Neural cell (in vitro differentiated cells): ENCODE data around the gene PCBP4. TPM values are rescaled to one million over a fixed set of nuclear protein-coding genes. Genes with fewer than 3 reads are reported as not detected.

Experiments used
- H2AFZ ChIP-seq: fragments of 200-600, 300-800 bp; sonication (generic), shearing (Covaris generic); 2 replicates; pipeline ENCODE4 v1.6.0; 2014; ENCODE audit warnings: low read depth, mild to moderate bottlenecking, antibody characterized with exemption, low read length, moderate library complexity
- H3F3A ChIP-seq: fragments of 200-600 bp; shearing (Covaris generic); 2 replicates; pipeline ENCODE4 v1.6.1; 2016; ENCODE audit warnings: mild to moderate bottlenecking, moderate library complexity, mixed read lengths, antibody characterized with exemption, low read length; ENCODE audit not compliant: insufficient read depth, poor library complexity, severe bottlenecking
- H3K27ac ChIP-seq: fragments of 200-600, 300-800 bp; sonication (generic), shearing (Covaris generic); 2 replicates; pipeline ENCODE4 v1.5.1; 2014; ENCODE audit warnings: mild to moderate bottlenecking, low read length, moderate library complexity
- H3K27me3 ChIP-seq: fragments of 300-800, 200-600 bp; sonication (generic), shearing (Covaris generic); 2 replicates; pipeline ENCODE4 v1.6.0; 2014; ENCODE audit warnings: mild to moderate bottlenecking, low read depth, low read length, moderate library complexity; ENCODE audit not compliant: insufficient read depth
- H3K36me3 ChIP-seq: fragments of 300-800, 200-600 bp; sonication (generic), shearing (Covaris generic); 2 replicates; pipeline ENCODE4 v1.5.1; 2014; ENCODE audit warnings: mild to moderate bottlenecking, antibody characterized with exemption, low read length, moderate library complexity; ENCODE audit not compliant: insufficient read depth
- H3K4me2 ChIP-seq: fragments of 300-800, 200-600 bp; sonication (generic), shearing (Covaris generic); 2 replicates; pipeline ENCODE4 v1.6.0; 2014; ENCODE audit warnings: mild to moderate bottlenecking, low read length
- H3K4me3 ChIP-seq: fragments of 300-800, 200-600 bp; sonication (generic), shearing (Covaris generic); 2 replicates; pipeline ENCODE4 v1.5.1; 2014; ENCODE audit warnings: mild to moderate bottlenecking, low read length, moderate library complexity
- H3K79me2 ChIP-seq: fragments of 200-600 bp; shearing (Covaris generic); replicated peaks from 2 replicates; pipeline ENCODE4 v1.6.0; 2014; ENCODE audit warnings: mild to moderate bottlenecking, low read length, moderate library complexity; ENCODE audit not compliant: insufficient read depth
- H3K9ac ChIP-seq: fragments of 300-800, 200-600 bp; sonication (generic), shearing (Covaris generic); 2 replicates; pipeline ENCODE4 v1.6.1; 2016; ENCODE audit warnings: mild to moderate bottlenecking, low read length, mixed read lengths
- H3K9me2 ChIP-seq: fragments of 200-600 bp; shearing (Covaris generic); 2 replicates; pipeline ENCODE4 v1.6.1; 2016; ENCODE audit warnings: mild to moderate bottlenecking, low read length, mixed read lengths; ENCODE audit not compliant: insufficient read depth
- H3K9me3 ChIP-seq: fragments of 200-600, 300-800 bp; sonication (generic), shearing (Covaris generic); 2 replicates; pipeline ENCODE4 v1.6.1; 2016; ENCODE audit warnings: mild to moderate bottlenecking, mixed run types, low read length, moderate library complexity, mixed read lengths
- H4K20me1 ChIP-seq: fragments of 200-600 bp; shearing (Covaris generic); 2 replicates; pipeline ENCODE4 v1.6.1; 2016; ENCODE audit warnings: mild to moderate bottlenecking, mixed run types; ENCODE audit not compliant: insufficient read depth
- EP300 ChIP-seq: fragments of 450-650 bp; conservative IDR thresholded peaks from 2 replicates; pipeline ENCODE4 v1.6.1; 2014; ENCODE audit warnings: antibody characterized with exemption, mild to moderate bottlenecking, moderate library complexity; ENCODE audit not compliant: poor library complexity, severe bottlenecking
- EZH2 ChIP-seq: fragments of 200-600, 300-800 bp; shearing (Covaris generic), sonication (generic); IDR thresholded peaks from 2 replicates; pipeline ENCODE4 v1.6.1; 2014; ENCODE audit warnings: antibody characterized with exemption, low read length, borderline replicate concordance, mild to moderate bottlenecking; ENCODE audit not compliant: insufficient read depth, poor library complexity, severe bottlenecking
- MXI1 ChIP-seq: fragments of 450-650 bp; conservative IDR thresholded peaks from 2 replicates; pipeline ENCODE4 v1.6.1; 2014; ENCODE audit warnings: antibody characterized with exemption, mild to moderate bottlenecking; ENCODE audit not compliant: poor library complexity, severe bottlenecking
- POLR2AphosphoS5 ChIP-seq: IDR thresholded peaks from 2 replicates; pipeline ENCODE4 v1.6.1; 2012
- RAD21 ChIP-seq: fragments of 450-650 bp; conservative IDR thresholded peaks from 2 replicates; pipeline ENCODE4 v1.6.1; 2014; ENCODE audit warnings: antibody characterized with exemption, mild to moderate bottlenecking, moderate library complexity
- SMC3 ChIP-seq: fragments of 450-650 bp; conservative IDR thresholded peaks from 2 replicates; pipeline ENCODE4 v1.6.1; 2014; ENCODE audit warnings: antibody characterized with exemption, mild to moderate bottlenecking, moderate library complexity; ENCODE audit not compliant: poor library complexity
- TAF1 ChIP-seq: IDR thresholded peaks from 2 replicates; pipeline ENCODE4 v1.6.1; 2012; ENCODE audit warnings: low read depth
- polyA plus RNA-seq: library from polyadenylated mRNA; depleted of rRNA; stranded (reverse); fragments of >200 nt; gene quantifications from 2 replicates; pipeline ENCODE4 v1.2.3, GENCODE V29; 2014
- TF ChIP-seq, protein P1 (sequence below): fragments of 450-650 bp; IDR thresholded peaks from 2 replicates; pipeline ENCODE4 v1.5.1; 2014; ENCODE audit warnings: antibody characterized with exemption, mild to moderate bottlenecking, moderate library complexity; ENCODE audit not compliant: poor library complexity, severe bottlenecking
- TF ChIP-seq, protein P2 (sequence below): IDR thresholded peaks from 2 replicates; pipeline ENCODE4 v1.6.1; 2012; ENCODE audit warnings: borderline replicate concordance

The PCBP4 gene
- polyA plus RNA-seq, 1 donor from 2014 or later, result 251 TPM

DNA sequence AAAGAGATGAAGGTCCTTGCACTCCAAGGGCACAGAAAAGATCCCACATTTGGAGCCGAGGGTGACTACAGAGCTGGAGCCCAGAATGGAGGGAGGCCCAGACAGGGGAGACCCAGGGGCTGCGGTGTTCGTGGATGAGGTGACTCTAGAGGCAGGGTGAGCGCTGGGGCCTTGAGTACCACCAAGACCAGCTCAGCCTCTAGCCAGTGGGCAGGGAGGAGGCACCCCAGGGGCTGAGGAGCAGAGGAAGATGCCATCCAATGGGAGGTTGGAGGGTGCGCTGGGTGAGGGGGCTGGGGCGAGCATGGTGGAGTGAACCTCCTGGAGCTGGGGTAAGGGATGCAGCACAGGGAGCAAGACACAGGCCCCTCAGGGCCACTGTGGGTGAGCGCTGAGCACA lies 38.8 kb downstream of the PCBP4 start:
- TF ChIP-seq MXI1 (no peak), RAD21 (no peak), SMC3 (no peak), EZH2 (no peak), POLR2AphosphoS5 (no peak), TAF1 (no peak), EP300 (no peak)
- TF ChIP-seq, protein P1, sequence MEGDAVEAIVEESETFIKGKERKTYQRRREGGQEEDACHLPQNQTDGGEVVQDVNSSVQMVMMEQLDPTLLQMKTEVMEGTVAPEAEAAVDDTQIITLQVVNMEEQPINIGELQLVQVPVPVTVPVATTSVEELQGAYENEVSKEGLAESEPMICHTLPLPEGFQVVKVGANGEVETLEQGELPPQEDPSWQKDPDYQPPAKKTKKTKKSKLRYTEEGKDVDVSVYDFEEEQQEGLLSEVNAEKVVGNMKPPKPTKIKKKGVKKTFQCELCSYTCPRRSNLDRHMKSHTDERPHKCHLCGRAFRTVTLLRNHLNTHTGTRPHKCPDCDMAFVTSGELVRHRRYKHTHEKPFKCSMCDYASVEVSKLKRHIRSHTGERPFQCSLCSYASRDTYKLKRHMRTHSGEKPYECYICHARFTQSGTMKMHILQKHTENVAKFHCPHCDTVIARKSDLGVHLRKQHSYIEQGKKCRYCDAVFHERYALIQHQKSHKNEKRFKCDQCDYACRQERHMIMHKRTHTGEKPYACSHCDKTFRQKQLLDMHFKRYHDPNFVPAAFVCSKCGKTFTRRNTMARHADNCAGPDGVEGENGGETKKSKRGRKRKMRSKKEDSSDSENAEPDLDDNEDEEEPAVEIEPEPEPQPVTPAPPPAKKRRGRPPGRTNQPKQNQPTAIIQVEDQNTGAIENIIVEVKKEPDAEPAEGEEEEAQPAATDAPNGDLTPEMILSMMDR, result no peak
- TF ChIP-seq, protein P2, sequence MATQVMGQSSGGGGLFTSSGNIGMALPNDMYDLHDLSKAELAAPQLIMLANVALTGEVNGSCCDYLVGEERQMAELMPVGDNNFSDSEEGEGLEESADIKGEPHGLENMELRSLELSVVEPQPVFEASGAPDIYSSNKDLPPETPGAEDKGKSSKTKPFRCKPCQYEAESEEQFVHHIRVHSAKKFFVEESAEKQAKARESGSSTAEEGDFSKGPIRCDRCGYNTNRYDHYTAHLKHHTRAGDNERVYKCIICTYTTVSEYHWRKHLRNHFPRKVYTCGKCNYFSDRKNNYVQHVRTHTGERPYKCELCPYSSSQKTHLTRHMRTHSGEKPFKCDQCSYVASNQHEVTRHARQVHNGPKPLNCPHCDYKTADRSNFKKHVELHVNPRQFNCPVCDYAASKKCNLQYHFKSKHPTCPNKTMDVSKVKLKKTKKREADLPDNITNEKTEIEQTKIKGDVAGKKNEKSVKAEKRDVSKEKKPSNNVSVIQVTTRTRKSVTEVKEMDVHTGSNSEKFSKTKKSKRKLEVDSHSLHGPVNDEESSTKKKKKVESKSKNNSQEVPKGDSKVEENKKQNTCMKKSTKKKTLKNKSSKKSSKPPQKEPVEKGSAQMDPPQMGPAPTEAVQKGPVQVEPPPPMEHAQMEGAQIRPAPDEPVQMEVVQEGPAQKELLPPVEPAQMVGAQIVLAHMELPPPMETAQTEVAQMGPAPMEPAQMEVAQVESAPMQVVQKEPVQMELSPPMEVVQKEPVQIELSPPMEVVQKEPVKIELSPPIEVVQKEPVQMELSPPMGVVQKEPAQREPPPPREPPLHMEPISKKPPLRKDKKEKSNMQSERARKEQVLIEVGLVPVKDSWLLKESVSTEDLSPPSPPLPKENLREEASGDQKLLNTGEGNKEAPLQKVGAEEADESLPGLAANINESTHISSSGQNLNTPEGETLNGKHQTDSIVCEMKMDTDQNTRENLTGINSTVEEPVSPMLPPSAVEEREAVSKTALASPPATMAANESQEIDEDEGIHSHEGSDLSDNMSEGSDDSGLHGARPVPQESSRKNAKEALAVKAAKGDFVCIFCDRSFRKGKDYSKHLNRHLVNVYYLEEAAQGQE, result no peak
- Histone ChIP-seq H3K9me3 (no peaks in the 10 kb centered on the region), H3K79me2 (no peaks in the 10 kb centered on the region), H3K9me2 (no peaks in the 10 kb centered on the region), H3K4me3 (no peak overlapping the region), H3K4me2 (no peak overlapping the region), H3K36me3 (no peaks in the 10 kb centered on the region), H3K27ac (no peak overlapping the region), H3K9ac (no peak overlapping the region), H3F3A (no peaks in the 10 kb centered on the region), H3K27me3 (no peaks in the 10 kb centered on the region), H4K20me1 (no peaks in the 10 kb centered on the region), H2AFZ (no peak overlapping the region)

DNA sequence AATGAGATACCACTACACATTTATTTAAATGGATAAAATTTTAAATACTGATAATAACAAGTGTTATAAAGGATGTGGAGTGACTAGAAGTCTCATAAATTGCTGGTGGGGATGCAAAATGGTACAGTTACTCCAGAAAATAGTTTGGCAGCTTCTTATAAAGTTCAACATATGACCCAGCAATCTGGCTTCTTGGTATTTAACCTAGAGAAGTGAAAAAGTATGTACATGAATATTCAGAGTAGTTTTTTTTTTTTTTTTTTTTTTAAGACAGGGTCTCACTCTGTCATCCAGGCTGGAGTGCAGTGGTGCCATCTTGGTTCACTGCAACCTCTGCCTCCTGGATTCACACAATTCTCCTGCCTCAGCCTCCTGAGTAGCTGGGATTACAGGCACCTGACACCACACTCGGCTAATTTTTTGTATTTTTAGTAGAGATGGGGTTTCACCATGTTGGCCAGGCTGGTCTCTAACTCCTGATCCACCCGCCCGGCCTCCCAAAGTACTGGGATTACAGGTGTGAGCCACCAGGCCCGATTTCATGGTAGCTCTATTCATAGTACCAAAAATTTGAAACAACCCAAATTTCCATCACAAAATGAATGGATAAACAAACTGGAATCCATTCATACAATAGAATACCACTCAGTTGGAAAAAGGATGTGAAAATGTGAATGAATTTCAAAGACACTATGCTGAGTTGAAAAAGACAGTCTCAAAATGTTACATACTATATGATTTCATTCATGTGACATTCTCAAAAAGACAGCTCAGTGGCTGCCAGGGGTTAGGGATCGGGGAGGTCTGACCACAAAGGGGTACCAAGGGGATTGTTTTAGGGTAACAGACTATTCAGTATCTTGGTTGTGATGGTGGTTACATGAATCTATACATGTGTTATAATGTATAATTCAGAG lies 39.9 kb downstream of the PCBP4 start:
- H2AFZ ChIP-seq, result no peak overlapping the region
- H3K9me3 ChIP-seq, result no peaks in the 10 kb centered on the region
- H3F3A ChIP-seq, result no peaks in the 10 kb centered on the region
- no peak overlapping the region for H3K27ac ChIP-seq
- H3K4me2 ChIP-seq, result no peak overlapping the region
- no peaks in the 10 kb centered on the region for H3K79me2 ChIP-seq
- H3K9ac ChIP-seq, result no peak overlapping the region
- H4K20me1 ChIP-seq, result no peaks in the 10 kb centered on the region
- H3K4me3 ChIP-seq, result no peak overlapping the region
- H3K27me3 ChIP-seq, result no peaks in the 10 kb centered on the region
- H3K9me2 ChIP-seq, result no peaks in the 10 kb centered on the region
- TF ChIP-seq, protein P1, result no peak
- TF ChIP-seq POLR2AphosphoS5, result no peak
- no peak for TF ChIP-seq RAD21
- TF ChIP-seq, protein P2, result no peak
- TF ChIP-seq EZH2, result no peak
- no peak for TF ChIP-seq TAF1
- TF ChIP-seq EP300, result no peak
- no peaks in the 10 kb centered on the region for H3K36me3 ChIP-seq
